WTC11 (cell line): ENCODE measurements around the gene KPTN. TPM values are rescaled to one million over a fixed set of nuclear protein-coding genes. Genes with fewer than 3 reads are reported as not detected.

Experiments used
- ATAC-seq: fragments of 200-7000 bp; cut with Tn5 transposase; 2 replicates; pipeline ENCODE4 v1.10.0; 2021; ENCODE audit warnings: mild to moderate bottlenecking, moderate library complexity
- CTCF ChIA-PET: fragments of 300-600 bp; sonication (Branson Sonifier 250); formaldehyde crosslinking; loops from one replicate; lab custom pipeline; 2021; ENCODE audit warnings: antibody characterized with exemption; lab: Charles Lee
- POLR2A ChIA-PET: fragments of 350-600 bp; sonication (Branson Sonifier 250); formaldehyde crosslinking; loops from one replicate; lab custom pipeline; 2021; ENCODE audit warnings: antibody characterized with exemption; lab: Charles Lee
- DNase-seq: peaks from one replicate; pipeline ENCODE4 v3.0.0; 2021; ENCODE audit warnings: low spot score
- H3K27ac Mint-ChIP-seq: 2 replicates; pipeline ENCODE4 v1.8.0; 2021; ENCODE audit warnings: mixed read lengths
- H3K27me3 Mint-ChIP-seq: 2 replicates; pipeline ENCODE4 v1.8.0; 2021; ENCODE audit warnings: low read depth, mild to moderate bottlenecking, moderate library complexity, mixed read lengths
- H3K36me3 Mint-ChIP-seq: 2 replicates; pipeline ENCODE4 v1.8.0; 2021; ENCODE audit warnings: mixed read lengths
- H3K4me1 Mint-ChIP-seq: 2 replicates; pipeline ENCODE4 v1.8.0; 2022; ENCODE audit warnings: mixed read lengths
- H3K4me3 Mint-ChIP-seq: 2 replicates; pipeline ENCODE4 v1.8.0; 2021; ENCODE audit warnings: mild to moderate bottlenecking, moderate library complexity, mixed read lengths
- H3K9me3 Mint-ChIP-seq: 2 replicates; pipeline ENCODE4 v1.8.0; 2021; ENCODE audit warnings: mixed read lengths
- ATF1 ChIP-seq: sonication (generic); formaldehyde crosslinking; IDR thresholded peaks from 2 replicates; pipeline ENCODE4 v1.8.1; 2023; ENCODE audit warnings: mild to moderate bottlenecking, moderate library complexity, missing genetic modification reagents
- CREB1 ChIP-seq: sonication (generic); formaldehyde crosslinking; IDR thresholded peaks from 2 replicates; pipeline ENCODE4 v1.8.0; 2023; ENCODE audit warnings: mild to moderate bottlenecking, missing genetic modification reagents
- ELF4 ChIP-seq: sonication (generic); formaldehyde crosslinking; IDR thresholded peaks from 2 replicates; pipeline ENCODE4 v1.8.1; 2022; ENCODE audit warnings: low read depth, mild to moderate bottlenecking, moderate library complexity, missing genetic modification reagents
- EMX1 ChIP-seq: fragments of 250-450 bp; sonication (Bioruptor Pico); IDR thresholded peaks from 2 replicates; pipeline ENCODE4 v1.8.0; 2021; ENCODE audit warnings: mild to moderate bottlenecking
- ESRRA ChIP-seq: sonication (generic); formaldehyde crosslinking; IDR thresholded peaks from 2 replicates; pipeline ENCODE4 v1.8.1; 2022; ENCODE audit warnings: mild to moderate bottlenecking, missing genetic modification reagents, borderline replicate concordance
- HMGA2 ChIP-seq: fragments of 250-450 bp; sonication (Bioruptor Pico); IDR thresholded peaks from 2 replicates; pipeline ENCODE4 v1.4.0; 2021; ENCODE audit warnings: mild to moderate bottlenecking, moderate library complexity
- MYBL2 ChIP-seq: sonication (generic); formaldehyde crosslinking; IDR thresholded peaks from 2 replicates; pipeline ENCODE4 v1.8.1; 2023; ENCODE audit warnings: mild to moderate bottlenecking, moderate library complexity, missing genetic modification reagents
- PRRX2 ChIP-seq: fragments of 250-450 bp; sonication (Bioruptor Pico); IDR thresholded peaks from 2 replicates; pipeline ENCODE4 v1.8.0; 2021; ENCODE audit warnings: mild to moderate bottlenecking
- SMAD4 ChIP-seq: sonication (generic); formaldehyde crosslinking; IDR thresholded peaks from 2 replicates; pipeline ENCODE4 v1.8.0; 2022; ENCODE audit warnings: mild to moderate bottlenecking, missing genetic modification reagents
- total RNA-seq: library from RNA; stranded (reverse); gene quantifications from 3 replicates; pipeline ENCODE4 v1.2.3, GENCODE V29; 2021
- TF ChIP-seq, protein P1 (sequence below): fragments of 250-450 bp; sonication (Bioruptor Pico); IDR thresholded peaks from 2 replicates; pipeline ENCODE4 v1.9.0; 2021; ENCODE audit warnings: mild to moderate bottlenecking
- TF ChIP-seq, protein P2 (sequence below): sonication (generic); formaldehyde crosslinking; IDR thresholded peaks from 2 replicates; pipeline ENCODE4 v1.8.0; 2022; ENCODE audit warnings: mild to moderate bottlenecking, missing genetic modification reagents
- TF ChIP-seq, protein P3 (sequence below): sonication (generic); formaldehyde crosslinking; conservative IDR thresholded peaks from 2 replicates; pipeline ENCODE4 v1.8.1; 2023; ENCODE audit warnings: mild to moderate bottlenecking, low read depth, missing genetic modification reagents, moderate library complexity
- TF ChIP-seq, protein P4 (sequence below): sonication (generic); formaldehyde crosslinking; IDR thresholded peaks from 2 replicates; pipeline ENCODE4 v1.8.1; 2023; ENCODE audit warnings: mild to moderate bottlenecking, missing genetic modification reagents, moderate library complexity
- TF ChIP-seq, protein P5 (sequence below): sonication (generic); formaldehyde crosslinking; IDR thresholded peaks from 2 replicates; pipeline ENCODE4 v1.8.1; 2022; ENCODE audit warnings: missing genetic modification reagents, borderline replicate concordance

KPTN gene
- total RNA-seq, 1 experiment from 2014 or later = 24.5 TPM

DNA sequence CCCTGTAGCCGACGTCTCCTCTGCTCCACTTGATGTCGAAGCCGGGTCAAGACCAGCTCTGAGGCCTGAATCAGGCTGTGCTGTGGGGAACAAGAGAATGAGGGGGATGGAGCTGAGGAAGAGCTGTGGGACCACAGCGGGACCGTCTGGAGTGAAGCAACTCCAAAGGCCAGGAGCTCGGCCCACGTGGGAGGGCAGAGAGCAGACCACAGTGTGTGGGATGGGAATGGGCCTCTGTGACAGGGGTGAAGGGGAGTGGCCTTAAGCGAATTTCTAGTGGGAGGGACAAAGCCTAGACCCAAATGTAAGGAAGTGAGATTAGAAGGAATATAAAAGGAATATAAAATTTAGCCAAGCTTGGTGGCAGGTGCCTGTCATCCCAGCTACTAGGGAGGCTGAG, 8.6 kb downstream of the KPTN start (continued):
- TF ChIP-seq MYBL2 = no peak
- TF ChIP-seq EMX1 = no peak

DNA sequence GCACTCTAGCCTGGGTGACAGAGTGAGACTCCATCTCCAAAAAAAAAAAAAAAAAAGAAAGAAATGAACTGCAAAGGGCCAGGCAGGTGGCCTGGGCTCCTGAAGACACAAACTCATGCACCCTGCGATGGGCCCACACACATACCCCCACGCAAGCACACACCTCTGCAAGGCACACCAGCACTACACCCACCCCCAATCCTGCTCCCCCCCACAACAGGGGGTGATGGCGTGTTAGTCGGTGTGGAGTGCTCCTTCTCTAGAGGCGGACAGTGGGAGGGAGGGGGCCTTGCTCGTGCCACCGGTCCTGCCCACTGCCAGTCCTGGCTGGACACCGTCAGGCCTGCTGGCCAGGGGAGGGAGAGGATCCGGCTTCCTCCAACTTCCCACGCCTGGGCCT, 10.7 kb downstream of the KPTN start:
- ChIA-PET POLR2A (no interaction called here), CTCF (interaction anchor here (0.6 to 3.2 kb wide), 3 partner anchors 10 to 234 kb away, joined by 3 to 15 read pairs (median 3); partner anchors contain the start of gene KPTN)
- H3K9me3 Mint-ChIP-seq = no peaks in the 10 kb centered on the region
- peaks cover 27% of the 10 kb centered on the region for H3K4me1 Mint-ChIP-seq
- DNase-seq (no peak), ATAC-seq (no peak)
- TF ChIP-seq, protein P1, sequence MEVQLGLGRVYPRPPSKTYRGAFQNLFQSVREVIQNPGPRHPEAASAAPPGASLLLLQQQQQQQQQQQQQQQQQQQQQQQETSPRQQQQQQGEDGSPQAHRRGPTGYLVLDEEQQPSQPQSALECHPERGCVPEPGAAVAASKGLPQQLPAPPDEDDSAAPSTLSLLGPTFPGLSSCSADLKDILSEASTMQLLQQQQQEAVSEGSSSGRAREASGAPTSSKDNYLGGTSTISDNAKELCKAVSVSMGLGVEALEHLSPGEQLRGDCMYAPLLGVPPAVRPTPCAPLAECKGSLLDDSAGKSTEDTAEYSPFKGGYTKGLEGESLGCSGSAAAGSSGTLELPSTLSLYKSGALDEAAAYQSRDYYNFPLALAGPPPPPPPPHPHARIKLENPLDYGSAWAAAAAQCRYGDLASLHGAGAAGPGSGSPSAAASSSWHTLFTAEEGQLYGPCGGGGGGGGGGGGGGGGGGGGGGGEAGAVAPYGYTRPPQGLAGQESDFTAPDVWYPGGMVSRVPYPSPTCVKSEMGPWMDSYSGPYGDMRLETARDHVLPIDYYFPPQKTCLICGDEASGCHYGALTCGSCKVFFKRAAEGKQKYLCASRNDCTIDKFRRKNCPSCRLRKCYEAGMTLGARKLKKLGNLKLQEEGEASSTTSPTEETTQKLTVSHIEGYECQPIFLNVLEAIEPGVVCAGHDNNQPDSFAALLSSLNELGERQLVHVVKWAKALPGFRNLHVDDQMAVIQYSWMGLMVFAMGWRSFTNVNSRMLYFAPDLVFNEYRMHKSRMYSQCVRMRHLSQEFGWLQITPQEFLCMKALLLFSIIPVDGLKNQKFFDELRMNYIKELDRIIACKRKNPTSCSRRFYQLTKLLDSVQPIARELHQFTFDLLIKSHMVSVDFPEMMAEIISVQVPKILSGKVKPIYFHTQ (CRISPR knock-in tag) = no peak
- TF ChIP-seq ESRRA (CRISPR knock-in tag) (no peak), PRRX2 (CRISPR knock-in tag) (no peak), ELF4 (CRISPR knock-in tag) (no peak), SMAD4 (no peak), ATF1 (no peak), HMGA2 (CRISPR knock-in tag) (no peak), CREB1 (CRISPR knock-in tag) (no peak)
- TF ChIP-seq, protein P2, sequence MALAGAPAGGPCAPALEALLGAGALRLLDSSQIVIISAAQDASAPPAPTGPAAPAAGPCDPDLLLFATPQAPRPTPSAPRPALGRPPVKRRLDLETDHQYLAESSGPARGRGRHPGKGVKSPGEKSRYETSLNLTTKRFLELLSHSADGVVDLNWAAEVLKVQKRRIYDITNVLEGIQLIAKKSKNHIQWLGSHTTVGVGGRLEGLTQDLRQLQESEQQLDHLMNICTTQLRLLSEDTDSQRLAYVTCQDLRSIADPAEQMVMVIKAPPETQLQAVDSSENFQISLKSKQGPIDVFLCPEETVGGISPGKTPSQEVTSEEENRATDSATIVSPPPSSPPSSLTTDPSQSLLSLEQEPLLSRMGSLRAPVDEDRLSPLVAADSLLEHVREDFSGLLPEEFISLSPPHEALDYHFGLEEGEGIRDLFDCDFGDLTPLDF (CRISPR knock-in tag) = no peak
- TF ChIP-seq, protein P3, sequence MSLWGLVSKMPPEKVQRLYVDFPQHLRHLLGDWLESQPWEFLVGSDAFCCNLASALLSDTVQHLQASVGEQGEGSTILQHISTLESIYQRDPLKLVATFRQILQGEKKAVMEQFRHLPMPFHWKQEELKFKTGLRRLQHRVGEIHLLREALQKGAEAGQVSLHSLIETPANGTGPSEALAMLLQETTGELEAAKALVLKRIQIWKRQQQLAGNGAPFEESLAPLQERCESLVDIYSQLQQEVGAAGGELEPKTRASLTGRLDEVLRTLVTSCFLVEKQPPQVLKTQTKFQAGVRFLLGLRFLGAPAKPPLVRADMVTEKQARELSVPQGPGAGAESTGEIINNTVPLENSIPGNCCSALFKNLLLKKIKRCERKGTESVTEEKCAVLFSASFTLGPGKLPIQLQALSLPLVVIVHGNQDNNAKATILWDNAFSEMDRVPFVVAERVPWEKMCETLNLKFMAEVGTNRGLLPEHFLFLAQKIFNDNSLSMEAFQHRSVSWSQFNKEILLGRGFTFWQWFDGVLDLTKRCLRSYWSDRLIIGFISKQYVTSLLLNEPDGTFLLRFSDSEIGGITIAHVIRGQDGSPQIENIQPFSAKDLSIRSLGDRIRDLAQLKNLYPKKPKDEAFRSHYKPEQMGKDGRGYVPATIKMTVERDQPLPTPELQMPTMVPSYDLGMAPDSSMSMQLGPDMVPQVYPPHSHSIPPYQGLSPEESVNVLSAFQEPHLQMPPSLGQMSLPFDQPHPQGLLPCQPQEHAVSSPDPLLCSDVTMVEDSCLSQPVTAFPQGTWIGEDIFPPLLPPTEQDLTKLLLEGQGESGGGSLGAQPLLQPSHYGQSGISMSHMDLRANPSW (CRISPR knock-in tag) = no peak
- TF ChIP-seq, protein P4, sequence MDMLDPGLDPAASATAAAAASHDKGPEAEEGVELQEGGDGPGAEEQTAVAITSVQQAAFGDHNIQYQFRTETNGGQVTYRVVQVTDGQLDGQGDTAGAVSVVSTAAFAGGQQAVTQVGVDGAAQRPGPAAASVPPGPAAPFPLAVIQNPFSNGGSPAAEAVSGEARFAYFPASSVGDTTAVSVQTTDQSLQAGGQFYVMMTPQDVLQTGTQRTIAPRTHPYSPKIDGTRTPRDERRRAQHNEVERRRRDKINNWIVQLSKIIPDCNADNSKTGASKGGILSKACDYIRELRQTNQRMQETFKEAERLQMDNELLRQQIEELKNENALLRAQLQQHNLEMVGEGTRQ (CRISPR knock-in tag) = no peak
- TF ChIP-seq, protein P5, sequence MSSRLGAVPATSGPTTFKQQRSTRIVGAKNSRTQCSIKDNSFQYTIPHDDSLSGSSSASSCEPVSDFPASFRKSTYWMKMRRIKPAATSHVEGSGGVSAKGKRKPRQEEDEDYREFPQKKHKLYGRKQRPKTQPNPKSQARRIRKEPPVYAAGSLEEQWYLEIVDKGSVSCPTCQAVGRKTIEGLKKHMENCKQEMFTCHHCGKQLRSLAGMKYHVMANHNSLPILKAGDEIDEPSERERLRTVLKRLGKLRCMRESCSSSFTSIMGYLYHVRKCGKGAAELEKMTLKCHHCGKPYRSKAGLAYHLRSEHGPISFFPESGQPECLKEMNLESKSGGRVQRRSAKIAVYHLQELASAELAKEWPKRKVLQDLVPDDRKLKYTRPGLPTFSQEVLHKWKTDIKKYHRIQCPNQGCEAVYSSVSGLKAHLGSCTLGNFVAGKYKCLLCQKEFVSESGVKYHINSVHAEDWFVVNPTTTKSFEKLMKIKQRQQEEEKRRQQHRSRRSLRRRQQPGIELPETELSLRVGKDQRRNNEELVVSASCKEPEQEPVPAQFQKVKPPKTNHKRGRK = no peak
- no peak overlapping the region for H3K27ac Mint-ChIP-seq
- H3K36me3 Mint-ChIP-seq = no peaks in the 10 kb centered on the region
- H3K4me3 Mint-ChIP-seq = no peak overlapping the region
- H3K27me3 Mint-ChIP-seq = peaks cover 15% of the 10 kb centered on the region
